ENCODE data around the gene HMGCLL1.

HMGCLL1 gene

GRCh38 chr6:55438203-55438602 lies 140.8 kb downstream of the HMGCLL1 start:
- no peak for DNase-seq

- DNase-seq, result no peak
Measured at GRCh38 chr6:55437141-55437540, 141.9 kb downstream of the HMGCLL1 start.

- DNase-seq, result no peak
Measured at GRCh38 chr6:55433446-55434130, 145.4 kb downstream of the HMGCLL1 start.

GRCh38 chr6:55423933-55424332 lies 155.1 kb downstream of the HMGCLL1 start:
- no peak for DNase-seq

GRCh38 chr6:55410674-55411073 lies 168.3 kb downstream of the HMGCLL1 start:
- DNase-seq, result no peak

GRCh38 chr6:55405474-55406235 lies 173.3 kb downstream of the HMGCLL1 start:
- no peak for DNase-seq

- DNase-seq, result no peak
Measured at GRCh38 chr6:55399351-55399750, 179.6 kb downstream of the HMGCLL1 start.

GRCh38 chr6:55397986-55398385 lies 181.0 kb downstream of the HMGCLL1 start:
- DNase-seq, result no peak

GRCh38 chr6:55395871-55396270 lies 183.1 kb downstream of the HMGCLL1 start:
- no peak for DNase-seq

GRCh38 chr6:55388211-55388610 lies 190.8 kb downstream of the HMGCLL1 start:
- peak; percentile 8 for DNase-seq
